Tibial artery (tissue), 4 donors: ENCODE results near the gene EXOC3L2.

Experiments used
- DNase-seq, 2 donors: peaks; one replicate each; pipeline ENCODE4 v3.0.0-alpha.2; 2019
- H3K27ac ChIP-seq, 2 donors: fragments of 200-600 bp; sonication (generic) in 1 of 2; 1 replicate in 1 of 2; 2 replicates in 1 of 2; pipeline ENCODE4 v1.5.1; 2018 to 2019; ENCODE audit warnings: mild to moderate bottlenecking in 1 of 2
- H3K27me3 ChIP-seq, 2 donors: fragments of 200-600 bp; sonication (generic) in 1 of 2; one replicate each; pipeline versions ENCODE4 v1.5.1 to v1.6.0; 2016 to 2019
- H3K36me3 ChIP-seq, 3 donors: fragments of 200-600 bp; sonication (generic) in 2 of 3; one replicate each; pipeline ENCODE4 v1.5.1; 2016 to 2019; ENCODE audit warnings: mild to moderate bottlenecking in 2 of 3
- H3K4me1 ChIP-seq, 4 donors: fragments of 200-600 bp; sonication (generic) in 2 of 4; 1 replicate in 3 of 4; 2 replicates in 1 of 4; pipeline ENCODE4 v1.5.1; 2016 to 2019
- H3K4me3 ChIP-seq, 2 donors: fragments of 200-600 bp; sonication (generic) in 1 of 2; 1 replicate in 1 of 2; 2 replicates in 1 of 2; pipeline ENCODE4 v1.5.1; 2018 to 2019; ENCODE audit warnings: mild to moderate bottlenecking in 2 of 2
- H3K9me3 ChIP-seq, 3 donors: fragments of 200-600 bp; sonication (generic) in 1 of 3; one replicate each; pipeline ENCODE4 v1.5.1; 2016 to 2019
- intact Hi-C: fragments of 100-400 bp; cut with DNase I; formaldehyde crosslinking; loops from one replicate; pipeline ENCODE4 v1.15.0; 2023; ENCODE audit warnings: low total_unique reads
- TF ChIP-seq, protein P1 (sequence below), 2 experiments: fragments of 200-600 bp in 1 of 2; fragments of 450-650 bp in 1 of 2; IDR thresholded peaks; one replicate each; pipeline ENCODE4 v1.5.1; 2017 to 2019; ENCODE audit warnings: antibody characterized with exemption in 2 of 2, mild to moderate bottlenecking in 1 of 2, moderate library complexity in 1 of 2

The EXOC3L2 gene

DNA sequence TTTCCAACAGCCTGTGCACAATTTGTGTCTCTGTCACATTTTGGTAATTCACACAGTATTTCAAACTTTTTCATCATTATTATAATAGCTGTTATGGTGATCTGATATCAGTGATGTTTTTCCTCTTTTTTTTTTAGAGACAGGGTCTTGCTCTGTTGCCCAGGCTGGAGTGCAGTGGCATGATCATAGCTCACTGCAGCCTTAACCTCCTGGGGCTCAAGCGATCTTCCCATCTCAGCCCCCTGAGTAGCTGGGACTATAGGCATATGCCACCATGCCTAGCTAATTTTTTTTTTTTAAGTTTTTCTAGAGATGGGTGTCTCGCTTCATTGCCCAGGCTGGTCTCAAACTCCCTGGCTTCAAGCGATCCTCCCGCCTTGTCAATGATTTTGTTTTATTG is 11.6 kb upstream of the EXOC3L2 start:
- Histone ChIP-seq H3K4me3 (no peak overlapping the region), H3K27me3 (no peaks in the 10 kb centered on the region), H3K36me3 (peaks cover 0 to 31% (median 0%) of the 10 kb centered on the region in 3 donors), H3K27ac (no peak overlapping the region), H3K9me3 (no peaks in the 10 kb centered on the region), H3K4me1 (peaks cover 0 to 40% (median 26%) of the 10 kb centered on the region in 4 donors)
- DNase-seq = no peak
- intact Hi-C loops = loop anchor here (10.0 kb wide), 1 partner anchor 262 kb away; no protein-coding TSS in a partner anchor
- TF ChIP-seq, protein P1, sequence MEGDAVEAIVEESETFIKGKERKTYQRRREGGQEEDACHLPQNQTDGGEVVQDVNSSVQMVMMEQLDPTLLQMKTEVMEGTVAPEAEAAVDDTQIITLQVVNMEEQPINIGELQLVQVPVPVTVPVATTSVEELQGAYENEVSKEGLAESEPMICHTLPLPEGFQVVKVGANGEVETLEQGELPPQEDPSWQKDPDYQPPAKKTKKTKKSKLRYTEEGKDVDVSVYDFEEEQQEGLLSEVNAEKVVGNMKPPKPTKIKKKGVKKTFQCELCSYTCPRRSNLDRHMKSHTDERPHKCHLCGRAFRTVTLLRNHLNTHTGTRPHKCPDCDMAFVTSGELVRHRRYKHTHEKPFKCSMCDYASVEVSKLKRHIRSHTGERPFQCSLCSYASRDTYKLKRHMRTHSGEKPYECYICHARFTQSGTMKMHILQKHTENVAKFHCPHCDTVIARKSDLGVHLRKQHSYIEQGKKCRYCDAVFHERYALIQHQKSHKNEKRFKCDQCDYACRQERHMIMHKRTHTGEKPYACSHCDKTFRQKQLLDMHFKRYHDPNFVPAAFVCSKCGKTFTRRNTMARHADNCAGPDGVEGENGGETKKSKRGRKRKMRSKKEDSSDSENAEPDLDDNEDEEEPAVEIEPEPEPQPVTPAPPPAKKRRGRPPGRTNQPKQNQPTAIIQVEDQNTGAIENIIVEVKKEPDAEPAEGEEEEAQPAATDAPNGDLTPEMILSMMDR (IDR thresholded peaks at IDR 0.05) = no peak

DNA sequence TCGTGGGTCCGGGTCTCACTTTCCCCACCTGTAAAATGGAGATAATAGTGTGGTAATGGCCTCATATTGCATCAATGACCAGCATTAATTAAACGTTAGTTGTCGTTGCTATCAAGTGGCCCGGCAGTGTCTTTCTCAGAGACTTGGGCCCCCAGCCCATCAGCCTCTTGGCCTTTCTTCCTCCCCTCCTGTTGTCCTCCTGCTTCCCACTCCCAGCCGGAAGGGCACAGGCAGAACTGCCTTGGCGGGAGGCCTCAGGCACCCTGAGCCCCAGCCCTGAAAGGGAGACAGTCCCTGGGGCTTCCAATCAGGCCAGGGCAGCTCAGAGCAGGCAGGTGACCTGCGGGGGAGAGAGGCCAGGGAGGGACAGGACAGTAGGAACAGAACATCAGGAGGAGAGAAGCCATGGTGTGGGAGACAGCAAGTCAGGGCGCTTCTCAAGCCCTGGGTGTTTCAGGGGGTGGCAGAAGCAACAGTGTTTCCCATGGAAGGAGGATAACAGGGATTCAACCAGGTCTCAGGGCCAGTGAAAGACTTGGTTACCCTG is 10.5 kb upstream of the EXOC3L2 start:
- Histone ChIP-seq H3K27me3 (no peaks in the 10 kb centered on the region), H3K4me3 (no peak overlapping the region), H3K9me3 (no peaks in the 10 kb centered on the region), H3K4me1 (peaks cover 0 to 41% (median 28%) of the 10 kb centered on the region in 4 donors), H3K36me3 (peaks cover 0 to 21% (median 0%) of the 10 kb centered on the region in 3 donors), H3K27ac (no peak overlapping the region)
- DNase-seq = no peak
- intact Hi-C loops = loop anchor here (10.0 kb wide), 1 partner anchor 261 kb away; no protein-coding TSS in a partner anchor
- TF ChIP-seq, protein P1 (IDR thresholded peaks at IDR 0.05) = no peak

DNA sequence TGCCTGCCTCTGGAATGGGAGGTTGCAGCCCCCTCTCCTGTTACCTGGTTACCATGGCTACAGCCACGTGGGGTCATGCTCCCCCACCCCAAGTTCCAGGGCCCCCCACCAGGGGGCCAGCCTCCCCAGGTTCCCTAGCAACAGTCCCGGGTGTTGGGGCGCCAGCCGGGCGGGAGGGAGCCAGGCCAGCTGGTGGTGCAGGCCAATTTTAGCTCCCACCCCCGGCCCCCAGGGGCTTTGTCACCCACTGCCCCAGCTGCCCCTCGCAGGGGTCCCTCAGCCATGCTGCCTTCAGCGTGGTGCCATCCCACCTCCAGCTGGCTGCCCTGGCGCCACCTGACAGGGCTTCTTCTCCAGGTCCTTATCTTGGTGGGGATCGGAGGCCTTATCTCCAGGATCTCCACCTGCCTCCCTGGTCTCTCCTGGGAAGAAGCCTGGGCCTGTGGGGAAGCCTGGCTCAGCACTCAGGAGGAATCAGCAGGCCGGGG is 8.9 kb upstream of the EXOC3L2 start:
- H3K4me3 ChIP-seq = no peak overlapping the region
- H3K9me3 ChIP-seq = no peaks in the 10 kb centered on the region
- TF ChIP-seq, protein P1 (IDR thresholded peaks at IDR 0.05) = no peak
- DNase-seq = no peak
- intact Hi-C loops = loop anchor here (10.0 kb wide), 1 partner anchor 259 kb away; no protein-coding TSS in a partner anchor
- H3K27ac ChIP-seq = no peak overlapping the region
- H3K36me3 ChIP-seq = peaks cover 0 to 8% (median 0%) of the 10 kb centered on the region in 3 donors
- H3K4me1 ChIP-seq = peaks cover 0 to 49% (median 35%) of the 10 kb centered on the region in 4 donors
- H3K27me3 ChIP-seq = no peaks in the 10 kb centered on the region

DNA sequence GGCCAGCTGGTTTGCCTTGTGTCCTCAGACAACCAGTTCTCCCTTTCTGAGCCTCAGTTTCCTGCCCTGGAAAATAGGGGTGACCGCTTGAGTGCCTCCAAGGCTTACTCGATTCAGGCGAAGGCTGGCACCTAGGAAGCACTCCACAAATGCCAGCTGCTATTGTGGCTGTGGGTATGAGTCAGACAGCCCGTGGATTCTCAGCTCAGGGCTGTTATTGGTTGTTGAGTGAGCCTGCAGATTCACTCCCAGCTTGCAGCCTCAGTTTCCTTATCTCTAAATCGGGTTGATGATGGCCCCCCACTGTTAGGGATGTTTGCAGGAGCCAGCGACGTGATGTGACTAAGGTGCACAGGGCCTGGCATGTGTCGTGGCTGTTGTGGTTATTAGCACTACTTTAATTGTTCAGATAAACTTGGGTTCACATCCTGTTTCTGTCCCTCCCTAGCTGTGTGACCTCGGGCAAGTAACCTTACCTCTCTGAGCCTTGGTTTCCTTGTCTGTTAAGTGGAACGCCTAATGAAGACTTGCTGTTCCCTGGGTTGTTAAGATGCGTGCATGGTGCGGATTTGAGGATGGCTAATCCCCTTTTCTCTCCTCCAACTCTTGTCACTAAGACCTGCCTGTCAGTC is 8.3 kb upstream of the EXOC3L2 start:
- DNase-seq = no peak
- no peaks in the 10 kb centered on the region for H3K27me3 ChIP-seq
- TF ChIP-seq, protein P1 (IDR thresholded peaks at IDR 0.05) = no peak
- H3K4me1 ChIP-seq = peaks cover 0 to 53% (median 39%) of the 10 kb centered on the region in 4 donors
- H3K36me3 ChIP-seq = peaks cover 0 to 2% (median 0%) of the 10 kb centered on the region in 3 donors
- intact Hi-C loops = loop anchor here (10.0 kb wide), 1 partner anchor 259 kb away; no protein-coding TSS in a partner anchor
- H3K27ac ChIP-seq = no peak overlapping the region
- H3K4me3 ChIP-seq = no peak overlapping the region
- no peaks in the 10 kb centered on the region for H3K9me3 ChIP-seq

DNA sequence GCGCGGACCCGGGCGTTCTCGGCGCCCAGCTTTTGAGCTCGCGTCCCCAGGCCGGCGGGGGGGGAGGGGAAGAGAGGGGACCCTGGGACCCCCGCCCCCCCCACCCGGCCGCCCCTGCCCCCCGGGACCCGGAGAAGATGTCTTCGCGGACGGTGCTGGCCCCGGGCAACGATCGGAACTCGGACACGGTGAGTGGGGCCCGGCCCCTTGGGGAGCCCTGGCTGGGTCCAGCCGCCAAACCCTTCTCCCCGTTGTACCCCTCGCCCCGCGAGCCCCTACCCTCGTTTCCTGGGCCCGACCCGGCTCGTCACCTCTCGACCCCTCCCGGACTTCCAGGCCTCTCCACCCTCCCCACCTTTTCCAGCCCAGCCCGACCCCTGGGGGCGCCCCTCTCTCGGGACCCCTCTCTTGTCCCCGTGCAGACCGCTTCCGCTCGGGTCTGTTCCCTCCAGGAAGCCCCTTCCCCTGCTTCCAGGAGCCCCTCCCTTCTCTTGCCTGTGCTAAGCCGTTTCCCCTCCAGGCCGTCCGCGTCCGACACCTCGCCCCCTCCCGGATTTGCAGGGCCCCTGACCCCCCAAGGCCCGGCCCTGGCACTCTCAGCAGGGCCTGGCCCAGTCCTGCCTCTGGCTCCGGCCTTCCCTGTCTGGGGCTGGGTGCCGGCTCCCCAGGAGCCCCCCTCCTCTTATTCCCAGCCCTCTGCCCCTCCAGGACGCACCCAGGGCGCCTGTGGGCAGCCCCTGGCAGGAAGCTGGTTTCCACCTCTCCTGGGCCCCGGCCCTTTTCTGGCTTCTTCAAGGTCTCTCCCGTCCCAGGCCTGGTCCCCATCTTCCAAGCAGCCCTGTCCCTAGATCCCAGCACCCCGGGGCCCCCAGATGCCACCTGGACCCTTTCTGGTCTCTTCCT is 6.5 kb upstream of the EXOC3L2 start:
- TF ChIP-seq, protein P1 (IDR thresholded peaks at IDR 0.05) = no peak
- H3K4me1 ChIP-seq = peaks cover 0 to 57% (median 43%) of the 10 kb centered on the region in 4 donors
- H3K9me3 ChIP-seq = no peaks in the 10 kb centered on the region
- H3K4me3 ChIP-seq = peak overlapping the region; percentile 97 to 99
- no peaks in the 10 kb centered on the region for H3K36me3 ChIP-seq
- peak overlapping the region; percentile 81 to 82 for H3K27ac ChIP-seq
- no peak for DNase-seq
- intact Hi-C loops = loop anchor here (10.0 kb wide), 1 partner anchor 257 kb away; no protein-coding TSS in a partner anchor
- H3K27me3 ChIP-seq = peaks cover 0 to 4% of the 10 kb centered on the region in 2 donors
